SU-DHL-6 (cell line): ENCODE data around the gene ARL16.

Experiments used
- H2AFZ ChIP-seq: fragments of 200-600 bp; sonication (generic); 2 replicates; pipeline ENCODE4 v1.6.1; 2014; ENCODE audit warnings: low read depth, mild to moderate bottlenecking, moderate library complexity, mixed read lengths, antibody characterized with exemption, low read length; ENCODE audit not compliant: severe bottlenecking
- H3F3A ChIP-seq: fragments of 200-600 bp; shearing (Covaris generic); 2 replicates; pipeline ENCODE4 v1.6.0; 2016; ENCODE audit warnings: antibody characterized with exemption, mild to moderate bottlenecking; ENCODE audit not compliant: insufficient read depth
- H3K27ac ChIP-seq: fragments of 200-600 bp; sonication (generic); 2 replicates; pipeline ENCODE4 v1.5.1; 2016; ENCODE audit warnings: low read depth, mild to moderate bottlenecking, low read length, moderate library complexity, mixed read lengths
- H3K27me3 ChIP-seq: fragments of 200-600 bp; sonication (generic), shearing (Covaris generic); 2 replicates; pipeline ENCODE4 v1.6.0; 2014; ENCODE audit warnings: mild to moderate bottlenecking, low read length
- H3K36me3 ChIP-seq: fragments of 200-600 bp; sonication (generic); 2 replicates; pipeline ENCODE4 v1.6.1; 2014; ENCODE audit warnings: mild to moderate bottlenecking, low read length, mixed read lengths
- H3K4me2 ChIP-seq: fragments of 300-600, 200-600 bp; shearing (Covaris generic), sonication (generic); 2 replicates; pipeline ENCODE4 v1.6.0; 2014; ENCODE audit warnings: low read length, low read depth, mild to moderate bottlenecking; ENCODE audit not compliant: poor library complexity, severe bottlenecking
- H3K4me3 ChIP-seq: fragments of 200-600 bp; sonication (generic); 2 replicates; pipeline ENCODE4 v1.5.1; 2014; ENCODE audit warnings: antibody characterized with exemption, low read length, mild to moderate bottlenecking, mixed read lengths; ENCODE audit not compliant: insufficient read depth, poor library complexity, severe bottlenecking
- H3K79me2 ChIP-seq: fragments of 200-600 bp; sonication (generic); 2 replicates; pipeline ENCODE4 v1.6.1; 2014; ENCODE audit warnings: mild to moderate bottlenecking, low read length, moderate library complexity; ENCODE audit not compliant: insufficient read depth
- H3K9ac ChIP-seq: fragments of 200-600 bp; sonication (generic); 2 replicates; pipeline ENCODE4 v1.7.0; 2014; ENCODE audit warnings: mild to moderate bottlenecking, low read length
- H3K9me2 ChIP-seq: fragments of 200-600 bp; sonication (generic); replicated peaks from 2 replicates; pipeline ENCODE4 v1.6.1; 2014; ENCODE audit warnings: low read length; ENCODE audit not compliant: insufficient read depth
- H3K9me3 ChIP-seq: fragments of 200-600 bp; sonication (generic); 2 replicates; pipeline ENCODE4 v1.6.1; 2014; ENCODE audit warnings: low read length, mixed read lengths; ENCODE audit not compliant: insufficient read depth
- H4K20me1 ChIP-seq: fragments of 200-600 bp; sonication (generic); 2 replicates; pipeline ENCODE4 v1.6.1; 2014; ENCODE audit warnings: low read depth, mild to moderate bottlenecking, antibody characterized with exemption, low read length, moderate library complexity, mixed read lengths
- EZH2phosphoT487 ChIP-seq: fragments of 200-600 bp; sonication (generic), shearing (Covaris generic); conservative IDR thresholded peaks from 2 replicates; pipeline ENCODE4 v1.6.1; 2018; ENCODE audit warnings: mild to moderate bottlenecking, antibody characterized with exemption, low read length, moderate library complexity, mixed read lengths
- TF ChIP-seq, protein P1 (sequence below): fragments of 200-600 bp; sonication (generic); IDR thresholded peaks from one replicate; pipeline ENCODE4 v1.5.1; 2017; ENCODE audit warnings: antibody characterized with exemption, mild to moderate bottlenecking, low read length, moderate library complexity; ENCODE audit not compliant: insufficient read depth, poor library complexity, severe bottlenecking

Gene ARL16

GRCh38 chr17:81715107-81715871, 31.7 kb upstream of the ARL16 start:
- no peak overlapping the region for H2AFZ ChIP-seq
- H4K20me1 ChIP-seq = no peaks in the 10 kb centered on the region
- H3K9me3 ChIP-seq = no peaks in the 10 kb centered on the region
- no peak for TF ChIP-seq EZH2phosphoT487
- TF ChIP-seq, protein P1, sequence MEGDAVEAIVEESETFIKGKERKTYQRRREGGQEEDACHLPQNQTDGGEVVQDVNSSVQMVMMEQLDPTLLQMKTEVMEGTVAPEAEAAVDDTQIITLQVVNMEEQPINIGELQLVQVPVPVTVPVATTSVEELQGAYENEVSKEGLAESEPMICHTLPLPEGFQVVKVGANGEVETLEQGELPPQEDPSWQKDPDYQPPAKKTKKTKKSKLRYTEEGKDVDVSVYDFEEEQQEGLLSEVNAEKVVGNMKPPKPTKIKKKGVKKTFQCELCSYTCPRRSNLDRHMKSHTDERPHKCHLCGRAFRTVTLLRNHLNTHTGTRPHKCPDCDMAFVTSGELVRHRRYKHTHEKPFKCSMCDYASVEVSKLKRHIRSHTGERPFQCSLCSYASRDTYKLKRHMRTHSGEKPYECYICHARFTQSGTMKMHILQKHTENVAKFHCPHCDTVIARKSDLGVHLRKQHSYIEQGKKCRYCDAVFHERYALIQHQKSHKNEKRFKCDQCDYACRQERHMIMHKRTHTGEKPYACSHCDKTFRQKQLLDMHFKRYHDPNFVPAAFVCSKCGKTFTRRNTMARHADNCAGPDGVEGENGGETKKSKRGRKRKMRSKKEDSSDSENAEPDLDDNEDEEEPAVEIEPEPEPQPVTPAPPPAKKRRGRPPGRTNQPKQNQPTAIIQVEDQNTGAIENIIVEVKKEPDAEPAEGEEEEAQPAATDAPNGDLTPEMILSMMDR = no peak
- H3K27me3 ChIP-seq = no peaks in the 10 kb centered on the region
- H3K79me2 ChIP-seq = peaks cover 27% of the 10 kb centered on the region
- no peak overlapping the region for H3K27ac ChIP-seq
- H3K9ac ChIP-seq = no peak overlapping the region
- H3K4me3 ChIP-seq = no peak overlapping the region
- H3K9me2 ChIP-seq = no peaks in the 10 kb centered on the region
- H3K36me3 ChIP-seq = no peaks in the 10 kb centered on the region
- H3F3A ChIP-seq = peaks cover 10% of the 10 kb centered on the region; the same call in 1 of the 2 replicates
- no peak overlapping the region for H3K4me2 ChIP-seq

- H3K79me2 ChIP-seq = peaks cover 27% of the 10 kb centered on the region
- no peaks in the 10 kb centered on the region for H3K9me2 ChIP-seq
- H2AFZ ChIP-seq = no peak overlapping the region
- TF ChIP-seq, protein P1 = no peak
- no peak for TF ChIP-seq EZH2phosphoT487
- H3K9ac ChIP-seq = no peak overlapping the region
- no peak overlapping the region for H3K4me3 ChIP-seq
- H3K4me2 ChIP-seq = no peak overlapping the region
- H4K20me1 ChIP-seq = no peaks in the 10 kb centered on the region
- H3K27ac ChIP-seq = no peak overlapping the region
- H3K27me3 ChIP-seq = no peaks in the 10 kb centered on the region
- H3F3A ChIP-seq = peaks cover 17% of the 10 kb centered on the region; the same call in 1 of the 2 replicates
- H3K36me3 ChIP-seq = no peaks in the 10 kb centered on the region
- no peaks in the 10 kb centered on the region for H3K9me3 ChIP-seq
Observed at GRCh38 chr17:81714412-81715106, 31.0 kb upstream of the ARL16 start.

DNA sequence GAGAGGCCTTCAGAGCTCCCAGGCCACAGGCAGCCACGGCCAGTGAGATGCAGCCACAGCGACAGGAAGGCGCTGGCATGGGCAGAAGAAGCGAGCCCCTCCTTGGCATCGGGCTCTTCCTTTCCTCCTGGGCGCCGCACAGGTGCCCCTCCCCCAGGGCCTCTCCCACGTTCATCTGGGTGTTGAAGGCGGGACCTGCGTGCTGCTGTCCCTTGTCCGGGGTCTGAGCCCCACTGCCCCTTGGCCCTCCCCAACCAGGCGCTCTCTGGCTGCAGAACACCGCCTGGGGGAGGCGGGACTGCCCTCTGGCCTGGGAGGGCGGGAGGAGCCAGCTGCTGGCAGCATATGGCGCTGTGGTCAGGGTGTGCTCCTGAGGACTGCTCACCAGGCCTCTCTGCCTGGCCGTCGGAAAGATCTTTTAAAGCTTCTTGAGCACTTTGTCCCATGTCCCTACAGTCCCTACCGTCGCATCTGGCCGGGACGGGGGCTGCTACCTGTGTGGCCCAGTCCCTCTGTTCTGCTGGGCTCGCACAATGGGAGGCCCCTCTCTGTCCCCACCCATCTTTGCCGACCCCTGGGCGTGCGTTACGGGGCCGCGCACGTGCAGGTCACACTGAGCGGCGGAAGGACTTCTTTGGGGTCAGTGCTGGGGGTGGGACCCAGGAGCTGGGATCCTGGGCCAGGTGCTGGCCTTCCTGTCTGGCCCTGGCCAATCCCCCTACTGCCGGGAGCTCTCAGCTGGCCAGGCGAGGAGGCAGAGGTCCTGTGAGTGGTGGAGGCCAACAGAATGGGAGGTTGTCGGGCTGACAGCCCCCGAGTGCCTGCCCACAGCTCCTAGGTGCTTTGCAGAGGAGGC, 30.2 kb upstream of the ARL16 start:
- Histone ChIP-seq H3F3A (peaks cover 25% of the 10 kb centered on the region), H3K27ac (no peak overlapping the region)

More for the DNA sequence above, 30.2 kb upstream of the ARL16 start:
- H3K36me3 ChIP-seq = no peaks in the 10 kb centered on the region
- TF ChIP-seq EZH2phosphoT487 = no peak
- TF ChIP-seq, protein P1 = no peak
- peak overlapping the region; percentile 93 for H3K9ac ChIP-seq
- no peaks in the 10 kb centered on the region for H3K27me3 ChIP-seq
- no peak overlapping the region for H2AFZ ChIP-seq
- H4K20me1 ChIP-seq = no peaks in the 10 kb centered on the region
- no peaks in the 10 kb centered on the region for H3K9me2 ChIP-seq
- H3K4me2 ChIP-seq = peak overlapping the region; percentile 80
- peak overlapping the region; percentile 86 for H3K4me3 ChIP-seq
- H3K9me3 ChIP-seq = no peaks in the 10 kb centered on the region
- H3K79me2 ChIP-seq = peaks cover 27% of the 10 kb centered on the region
